Glutamatergic neuron (in vitro differentiated cells): ENCODE measurements around the gene NLRP4. TPM values are rescaled to one million over a fixed set of nuclear protein-coding genes. Genes with fewer than 3 reads are reported as not detected.
"Not testable (repeated sequence)": the region's sequence is repeated elsewhere in the genome, so short reads cannot be mapped to it uniquely, and the experiment has no call there.

Source experiments
- DNase-seq: peaks from one replicate; pipeline ENCODE4 v3.0.0; 2022
- H3K27ac Mint-ChIP-seq: one replicate; pipeline ENCODE4 v1.8.0; 2020; ENCODE audit warnings: mild to moderate bottlenecking, mixed read lengths, inconsistent platforms; ENCODE audit not compliant: unreplicated experiment
- H3K27me3 Mint-ChIP-seq: one replicate; pipeline ENCODE4 v1.8.0; 2020; ENCODE audit warnings: mild to moderate bottlenecking, moderate library complexity, mixed read lengths, inconsistent platforms; ENCODE audit not compliant: unreplicated experiment
- H3K36me3 Mint-ChIP-seq: one replicate; pipeline ENCODE4 v1.8.0; 2020; ENCODE audit warnings: mild to moderate bottlenecking, mixed read lengths, inconsistent platforms; ENCODE audit not compliant: unreplicated experiment
- H3K4me1 Mint-ChIP-seq: one replicate; pipeline ENCODE4 v1.8.0; 2020; ENCODE audit warnings: mild to moderate bottlenecking, low read depth, mixed read lengths, inconsistent platforms; ENCODE audit not compliant: unreplicated experiment
- H3K4me3 Mint-ChIP-seq: one replicate; pipeline ENCODE4 v1.8.0; 2020; ENCODE audit warnings: mild to moderate bottlenecking, mixed read lengths, inconsistent platforms; ENCODE audit not compliant: unreplicated experiment
- H3K9me3 Mint-ChIP-seq: one replicate; pipeline ENCODE4 v1.8.0; 2020; ENCODE audit warnings: mild to moderate bottlenecking, moderate library complexity, mixed read lengths, inconsistent platforms; ENCODE audit not compliant: unreplicated experiment
- CTCF ChIP-seq: fragments of 200-600 bp; sonication (generic); IDR thresholded peaks from one replicate; pipeline ENCODE4 v1.5.0; 2021; ENCODE audit not compliant: partially characterized antibody, unreplicated experiment
- total RNA-seq: library from RNA; stranded (reverse); fragmentation: NEBNext Ultra II Directional; extraction: Animal tissue kit (Norgen Biotek cat#: 25700); gene quantifications from one replicate; pipeline ENCODE4 v1.2.1, GENCODE V29; 2021; ENCODE audit not compliant: unreplicated experiment

NLRP4 gene
- total RNA-seq, 1 donor from 2014 or later = not detected

GRCh38 chr19:55912916-55913315 is 76.6 kb downstream of the NLRP4 start:
- TF ChIP-seq CTCF = no peak
- Mint-ChIP-seq H3K4me1 (no peaks in the 10 kb centered on the region), H3K27me3 (peaks cover 4% of the 10 kb centered on the region), H3K36me3 (peaks cover 6% of the 10 kb centered on the region), H3K27ac (no peak overlapping the region), H3K9me3 (peaks cover 27% of the 10 kb centered on the region), H3K4me3 (no peak overlapping the region)
- no peak for DNase-seq

- Mint-ChIP-seq H3K27me3 (peaks cover 4% of the 10 kb centered on the region), H3K9me3 (peaks cover 27% of the 10 kb centered on the region), H3K36me3 (peaks cover 6% of the 10 kb centered on the region), H3K4me3 (no peak overlapping the region), H3K27ac (no peak overlapping the region), H3K4me1 (no peaks in the 10 kb centered on the region)
- DNase-seq = no peak
- TF ChIP-seq CTCF = no peak
These were observed 77.4 kb downstream of the NLRP4 start for GRCh38 chr19:55913643-55914268.

GRCh38 chr19:55923556-55923955 is 87.2 kb downstream of the NLRP4 start:
- Mint-ChIP-seq H3K36me3 (no peaks in the 10 kb centered on the region), H3K4me3 (no peak overlapping the region), H3K27me3 (peaks cover 2% of the 10 kb centered on the region), H3K9me3 (peaks cover 16% of the 10 kb centered on the region), H3K27ac (no peak overlapping the region), H3K4me1 (no peaks in the 10 kb centered on the region)
- no peak for TF ChIP-seq CTCF
- no peak for DNase-seq

- TF ChIP-seq CTCF = no peak
- Mint-ChIP-seq H3K27ac (no peak overlapping the region), H3K4me1 (no peaks in the 10 kb centered on the region), H3K4me3 (no peak overlapping the region), H3K36me3 (peaks cover 4% of the 10 kb centered on the region), H3K27me3 (peaks cover 2% of the 10 kb centered on the region), H3K9me3 (peaks cover 18% of the 10 kb centered on the region)
- no peak for DNase-seq
These were observed 91.7 kb downstream of the NLRP4 start for GRCh38 chr19:55927991-55928390.

- not testable (repeated sequence) for H3K36me3 Mint-ChIP-seq, H3K27me3 Mint-ChIP-seq, H3K4me1 Mint-ChIP-seq, H3K27ac Mint-ChIP-seq, DNase-seq, H3K4me3 Mint-ChIP-seq
- peaks cover 19% of the 10 kb centered on the region for H3K9me3 Mint-ChIP-seq
These were observed 92.9 kb downstream of the NLRP4 start for GRCh38 chr19:55929258-55929657.
